Umbilical cord (tissue), 2 donors: ENCODE data around the gene MAPRE2. TPM values are rescaled to one million over a fixed set of nuclear protein-coding genes. Genes with fewer than 3 reads are reported as not detected.
"Not testable (repeated sequence)": the region's sequence is repeated elsewhere in the genome, so short reads cannot be mapped to it uniquely, and the experiment has no call there.

Experiments used
- DNase-seq: peaks from one replicate; pipeline ENCODE4 v3.0.0-alpha.2; 2015; ENCODE audit warnings: low spot score
- total RNA-seq: library from RNA; depleted of rRNA; stranded (reverse); fragments of >200 nt; gene quantifications from one replicate; pipeline ENCODE4 v1.2.3, GENCODE V29; 2014; ENCODE audit warnings: low replicate concordance; ENCODE audit not compliant: insufficient read depth

Gene MAPRE2
- total RNA-seq, 1 donor from 2014 or later = 52.2 TPM

GRCh38 chr18:35089891-35090550 lies 48.8 kb downstream of the MAPRE2 start:
- DNase-seq = peak; percentile 92

GRCh38 chr18:35091841-35092240 lies 50.6 kb downstream of the MAPRE2 start:
- no peak for DNase-seq

- DNase-seq = no peak
Measured at GRCh38 chr18:35095983-35096676, 54.9 kb downstream of the MAPRE2 start.

- no peak for DNase-seq
Measured at GRCh38 chr18:35096677-35097011, 55.4 kb downstream of the MAPRE2 start.

- DNase-seq = no peak
Measured at GRCh38 chr18:35097195-35097594, 56.0 kb downstream of the MAPRE2 start.

GRCh38 chr18:35097763-35098162 lies 56.5 kb downstream of the MAPRE2 start:
- DNase-seq = no peak

GRCh38 chr18:35099911-35100310 lies 58.7 kb downstream of the MAPRE2 start:
- DNase-seq = no peak

- DNase-seq = no peak
Measured at GRCh38 chr18:35104391-35105051, 63.3 kb downstream of the MAPRE2 start.

GRCh38 chr18:35106013-35106844 lies 65.0 kb downstream of the MAPRE2 start:
- DNase-seq = no peak

- DNase-seq = peak; percentile 68
Measured at GRCh38 chr18:35106845-35107148, 65.6 kb downstream of the MAPRE2 start.

GRCh38 chr18:35107216-35107615 lies 66.0 kb downstream of the MAPRE2 start:
- no peak for DNase-seq

- DNase-seq = not testable (repeated sequence)
Measured at GRCh38 chr18:35108088-35108487, 66.9 kb downstream of the MAPRE2 start.

GRCh38 chr18:35110059-35110458 lies 68.8 kb downstream of the MAPRE2 start:
- no peak for DNase-seq

- peak; percentile 31 for DNase-seq
Measured at GRCh38 chr18:35110554-35111485, 69.6 kb downstream of the MAPRE2 start.

GRCh38 chr18:35112696-35113095 lies 71.5 kb downstream of the MAPRE2 start:
- no peak for DNase-seq

- no peak for DNase-seq
Measured at GRCh38 chr18:35114305-35114704, 73.1 kb downstream of the MAPRE2 start.

- DNase-seq = no peak
Measured at GRCh38 chr18:35116784-35117318, 75.6 kb downstream of the MAPRE2 start.

GRCh38 chr18:35117372-35117771 lies 76.2 kb downstream of the MAPRE2 start:
- DNase-seq = no peak

- peak; percentile 90 for DNase-seq
Measured at GRCh38 chr18:35117951-35118411, 76.8 kb downstream of the MAPRE2 start.

- DNase-seq = no peak
Measured at GRCh38 chr18:35118641-35119040, 77.4 kb downstream of the MAPRE2 start.

- DNase-seq = peak; percentile 96
Measured at GRCh38 chr18:35121038-35121437, 79.8 kb downstream of the MAPRE2 start.
